MM.1S (cell line): ENCODE results near the gene SMIM31.

ENCODE experiments used
- DNase-seq: peaks from one replicate; pipeline ENCODE4 v3.0.0-alpha.2; 2015
- H2AFZ ChIP-seq: fragments of 300-600 bp; sonication (generic); 2 replicates; pipeline ENCODE4 v1.6.0; 2016; ENCODE audit warnings: antibody characterized with exemption, low read length
- H3F3A ChIP-seq: fragments of 300-600 bp; sonication (generic); 2 replicates; pipeline ENCODE4 v1.6.1; 2016; ENCODE audit warnings: mild to moderate bottlenecking, antibody characterized with exemption, low read length, moderate library complexity, mixed read lengths; ENCODE audit not compliant: insufficient read depth
- H3K27ac ChIP-seq: fragments of 300-600 bp; sonication (generic); 2 replicates; pipeline ENCODE4 v1.5.1; 2016; ENCODE audit warnings: mild to moderate bottlenecking, low read length
- H3K27me3 ChIP-seq: fragments of 300-600 bp; sonication (generic); replicated peaks from 2 replicates; pipeline ENCODE4 v1.6.0; 2016; ENCODE audit warnings: low read length; ENCODE audit not compliant: insufficient read depth
- H3K36me3 ChIP-seq: fragments of 300-600 bp; sonication (generic); replicated peaks from 2 replicates; pipeline ENCODE4 v1.6.1; 2016; ENCODE audit warnings: mild to moderate bottlenecking, low read length, mixed read lengths; ENCODE audit not compliant: insufficient read depth
- H3K4me1 ChIP-seq: fragments of 300-600 bp; sonication (generic); 2 replicates; pipeline ENCODE4 v1.6.1; 2016; ENCODE audit warnings: low read length, mixed read lengths
- H3K4me2 ChIP-seq: fragments of 300-600 bp; sonication (generic); 2 replicates; pipeline ENCODE4 v1.6.0; 2016; ENCODE audit warnings: low read depth, low read length
- H3K4me3 ChIP-seq: fragments of 300-600 bp; sonication (generic); 2 replicates; pipeline ENCODE4 v1.5.1; 2016; ENCODE audit warnings: low read length, mixed read lengths
- H3K79me2 ChIP-seq: fragments of 300-600 bp; sonication (generic); 2 replicates; pipeline ENCODE4 v1.6.1; 2016; ENCODE audit warnings: mixed run types, low read length, mixed read lengths
- H3K9ac ChIP-seq: fragments of 300-600 bp; sonication (generic); 2 replicates; pipeline ENCODE4 v1.6.1; 2016; ENCODE audit warnings: low read length, mixed read lengths
- H3K9me2 ChIP-seq: fragments of 300-600 bp; sonication (generic); replicated peaks from 2 replicates; pipeline ENCODE4 v1.6.1; 2016; ENCODE audit warnings: mild to moderate bottlenecking, low read length, mixed read lengths; ENCODE audit not compliant: insufficient read depth
- H3K9me3 ChIP-seq: fragments of 300-600 bp; sonication (generic); replicated peaks from 2 replicates; pipeline ENCODE4 v1.6.1; 2016; ENCODE audit warnings: mild to moderate bottlenecking, low read length, mixed read lengths; ENCODE audit not compliant: insufficient read depth
- H4K20me1 ChIP-seq: fragments of 300-600 bp; sonication (generic); 2 replicates; pipeline ENCODE4 v1.6.1; 2016; ENCODE audit warnings: mild to moderate bottlenecking, low read length, moderate library complexity, mixed read lengths; ENCODE audit not compliant: insufficient read depth
- CTCF ChIP-seq: fragments of 300-600 bp; sonication (generic); IDR thresholded peaks from 2 replicates; pipeline ENCODE4 v1.5.1; 2016; ENCODE audit warnings: antibody characterized with exemption, low read length, mixed read lengths
- EZH2 ChIP-seq: fragments of 300-600 bp; sonication (generic); optimal IDR thresholded peaks from 2 replicates; pipeline ENCODE3; 2017; ENCODE audit warnings: low read depth, mild to moderate bottlenecking, antibody characterized with exemption, low read length, mixed read lengths
- EZH2phosphoT487 ChIP-seq: fragments of 300-600 bp; sonication (generic); IDR thresholded peaks from 2 replicates; pipeline ENCODE4 v1.6.1; 2018; ENCODE audit warnings: antibody characterized with exemption, low read length

Gene SMIM31

GRCh38 chr4:164768516-164768915 lies 14.6 kb downstream of the SMIM31 start:
- no peak overlapping the region; the same call in 1 of the 2 replicates for H3K4me2 ChIP-seq
- no peak overlapping the region for H3K9ac ChIP-seq
- no peak overlapping the region for H3K27ac ChIP-seq
- H3K4me3 ChIP-seq, result no peak overlapping the region
- no peaks in the 10 kb centered on the region for H4K20me1 ChIP-seq
- no peaks in the 10 kb centered on the region for H3K27me3 ChIP-seq
- H2AFZ ChIP-seq, result no peak overlapping the region
- H3K79me2 ChIP-seq, result no peaks in the 10 kb centered on the region
- no peaks in the 10 kb centered on the region for H3K4me1 ChIP-seq
- H3K9me3 ChIP-seq, result no peaks in the 10 kb centered on the region
- no peaks in the 10 kb centered on the region for H3K36me3 ChIP-seq
- peak; percentile 31 for DNase-seq
- H3K9me2 ChIP-seq, result no peaks in the 10 kb centered on the region
- TF ChIP-seq CTCF (peak; percentile 50), EZH2 (no peak)
- H3F3A ChIP-seq, result no peaks in the 10 kb centered on the region

GRCh38 chr4:164770010-164770724 lies 16.2 kb downstream of the SMIM31 start:
- no peaks in the 10 kb centered on the region for H3K36me3 ChIP-seq
- H3K4me1 ChIP-seq, result no peaks in the 10 kb centered on the region
- TF ChIP-seq EZH2phosphoT487 (no peak), EZH2 (no peak), CTCF (no peak)
- no peak overlapping the region for H2AFZ ChIP-seq
- no peaks in the 10 kb centered on the region for H3F3A ChIP-seq
- no peak overlapping the region for H3K9ac ChIP-seq
- H3K9me2 ChIP-seq, result no peaks in the 10 kb centered on the region
- no peaks in the 10 kb centered on the region for H3K27me3 ChIP-seq
- DNase-seq, result no peak
- H3K4me2 ChIP-seq, result no peak overlapping the region
- H3K9me3 ChIP-seq, result no peaks in the 10 kb centered on the region
- H3K79me2 ChIP-seq, result no peaks in the 10 kb centered on the region
- no peaks in the 10 kb centered on the region for H4K20me1 ChIP-seq
- no peak overlapping the region for H3K4me3 ChIP-seq
- no peak overlapping the region for H3K27ac ChIP-seq

GRCh38 chr4:164771088-164771487 lies 17.2 kb downstream of the SMIM31 start:
- Histone ChIP-seq H3K4me2 (no peak overlapping the region), H3F3A (no peaks in the 10 kb centered on the region), H3K79me2 (no peaks in the 10 kb centered on the region), H3K4me1 (no peaks in the 10 kb centered on the region), H3K9me3 (no peaks in the 10 kb centered on the region), H3K36me3 (no peaks in the 10 kb centered on the region), H2AFZ (no peak overlapping the region), H3K4me3 (no peak overlapping the region), H3K27ac (no peak overlapping the region), H3K9ac (no peak overlapping the region), H4K20me1 (no peaks in the 10 kb centered on the region), H3K9me2 (no peaks in the 10 kb centered on the region), H3K27me3 (no peaks in the 10 kb centered on the region)
- DNase-seq, result no peak
- no peak for TF ChIP-seq EZH2
- TF ChIP-seq CTCF, result no peak
- no peak for TF ChIP-seq EZH2phosphoT487
